Inflammatory macrophage treated with lipopolysaccharide for 1 hour (primary cell): Measurements from ENCODE around the gene DCP2.
A peak's percentile ranks its signal among the peaks of the same experiment; 100 is the strongest.
"Not testable (repeated sequence)": the region's sequence is repeated elsewhere in the genome, so short reads cannot be mapped to it uniquely, and the experiment has no call there.

Experiments
- DNase-seq, 2 donors: peaks; one replicate each; pipeline ENCODE4 v3.0.0-alpha.2; 2020 to 2022

The DCP2 gene

DNA sequence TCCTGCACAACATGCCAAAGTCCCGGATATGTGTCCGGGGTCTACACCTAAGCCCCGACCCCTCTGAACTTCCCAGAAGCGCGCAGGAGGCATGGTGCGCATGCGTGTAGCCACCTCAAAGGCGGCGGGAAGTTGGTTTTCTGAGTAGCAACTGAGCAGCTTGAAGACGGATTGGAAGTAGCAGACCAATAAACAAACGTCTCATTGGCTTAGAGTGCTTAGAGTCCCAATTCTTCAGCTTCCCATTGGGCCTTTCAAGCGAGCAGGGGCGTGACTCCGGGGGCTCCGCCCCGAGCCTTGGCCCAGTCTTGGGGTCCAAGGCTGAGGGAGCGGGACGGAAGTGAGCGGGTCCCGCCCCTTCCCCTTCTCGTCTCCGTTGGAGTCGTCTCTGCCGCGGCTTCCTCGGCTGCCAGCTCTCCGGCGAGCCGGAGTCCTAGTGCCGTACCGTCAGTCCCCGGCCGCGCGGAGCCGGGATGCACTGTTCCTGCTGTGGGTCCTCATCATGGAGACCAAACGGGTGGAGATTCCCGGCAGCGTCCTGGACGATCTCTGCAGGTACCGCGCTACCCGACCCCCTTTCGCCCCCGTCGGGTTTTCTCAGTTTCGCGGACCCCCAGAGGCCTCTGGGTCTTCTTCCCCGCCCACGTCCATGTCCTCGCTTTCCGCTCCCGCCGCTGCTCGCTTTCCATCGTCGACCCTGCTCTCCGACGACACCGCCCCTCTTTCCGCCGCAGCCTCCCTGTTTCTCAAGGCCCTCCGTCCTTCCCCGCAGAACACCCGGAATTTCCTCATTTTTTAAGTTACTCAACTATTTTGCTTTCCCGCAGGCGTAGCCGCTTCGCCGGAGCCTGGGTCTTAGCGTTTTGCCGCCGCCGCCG is at the start of gene DCP2:
Gene DCP2 (plus strand): TSS at position 367 of the 878 bp plus-strand sequence. CDS start 136 bp downstream, at position 503.
- DNase-seq = peak; percentile 98 to 99

DNA sequence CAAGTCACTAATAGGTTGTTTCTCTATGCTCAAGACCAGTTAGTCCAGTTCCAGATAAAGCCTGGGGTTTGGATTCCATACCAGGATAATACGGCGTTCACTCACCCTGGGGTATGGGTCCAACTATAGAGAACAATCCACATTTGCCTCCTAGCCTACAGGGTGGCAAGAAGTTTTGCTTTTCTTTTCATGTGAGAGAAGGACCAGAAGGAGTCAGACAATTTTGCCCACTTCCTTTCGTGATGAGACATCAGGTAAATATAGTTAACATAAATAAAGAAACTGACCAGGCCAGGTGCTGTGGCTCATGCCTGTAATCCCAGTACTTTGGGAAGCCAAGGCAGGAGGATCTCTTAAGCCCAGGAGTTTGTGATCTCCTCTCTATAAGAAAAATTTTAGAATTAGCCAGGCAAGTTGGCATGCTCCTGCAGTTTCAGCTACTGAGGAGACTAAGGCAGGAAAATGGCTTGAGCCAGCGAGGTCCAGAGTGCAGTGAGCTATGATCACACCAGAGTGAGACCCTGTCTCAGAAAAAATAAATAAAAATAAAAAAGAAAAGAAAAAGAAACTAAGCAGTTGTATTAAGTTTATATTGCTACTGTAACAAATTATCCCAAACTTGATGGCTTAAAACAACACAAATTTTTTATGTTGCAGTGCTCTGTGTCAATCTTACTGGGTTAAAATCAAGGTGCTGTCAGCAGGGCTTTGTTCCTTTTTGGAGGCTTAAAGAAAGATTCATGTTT is 47.1 kb upstream of the DCP2 start:
- no peak for DNase-seq

DNA sequence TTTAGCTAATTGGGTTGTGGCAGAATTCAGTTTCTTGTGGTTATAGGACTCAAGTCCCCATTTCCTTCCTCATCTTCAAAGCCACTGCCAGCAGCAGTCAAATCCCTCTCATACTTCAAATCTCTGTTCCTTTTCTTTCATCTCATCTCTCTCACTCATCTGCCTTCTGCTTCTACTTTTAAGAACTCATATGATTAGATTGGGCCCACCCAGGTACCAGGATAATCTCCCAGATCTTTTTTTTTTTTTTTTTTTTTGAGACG is 46.6 kb upstream of the DCP2 start:
- peak; percentile 6 to 38 for DNase-seq

DNA sequence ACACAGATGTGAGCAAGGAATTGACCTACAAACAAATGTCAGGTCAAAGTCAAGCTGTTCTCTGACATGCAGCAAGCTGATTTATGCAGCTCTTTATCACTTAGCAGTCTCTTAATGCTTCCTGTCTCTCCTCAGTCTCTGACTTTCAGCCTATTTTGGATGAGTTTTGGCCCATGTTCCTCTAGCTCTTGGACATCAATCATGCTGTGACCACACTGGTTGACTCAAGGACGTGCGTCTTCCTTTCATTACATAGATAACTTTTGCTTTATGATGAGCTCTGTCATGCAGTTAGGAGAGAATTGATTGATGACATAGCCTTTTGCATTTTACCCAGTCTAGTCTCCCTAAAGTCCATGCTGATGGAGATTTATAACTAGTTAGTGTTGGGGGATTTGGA is 45.1 kb upstream of the DCP2 start:
- DNase-seq = no peak

DNA sequence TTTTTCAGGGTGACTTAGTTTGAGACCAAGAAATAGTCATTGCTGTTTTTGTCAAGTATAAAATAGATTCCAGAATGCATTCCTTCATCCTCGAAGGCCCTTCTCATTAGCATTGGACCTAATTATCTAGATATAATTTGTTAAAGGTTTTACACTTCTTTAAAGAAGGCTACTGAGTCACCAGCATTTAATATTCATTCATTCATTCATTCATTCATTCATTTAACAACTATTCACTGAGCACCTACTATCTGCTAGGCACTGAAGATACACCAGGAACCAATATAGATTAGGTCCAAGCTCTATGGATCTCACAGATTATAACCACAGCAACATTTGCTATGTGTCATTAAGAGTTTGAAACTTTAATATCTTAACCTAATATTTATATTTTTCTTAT is 43.5 kb upstream of the DCP2 start:
- DNase-seq = no peak

DNA sequence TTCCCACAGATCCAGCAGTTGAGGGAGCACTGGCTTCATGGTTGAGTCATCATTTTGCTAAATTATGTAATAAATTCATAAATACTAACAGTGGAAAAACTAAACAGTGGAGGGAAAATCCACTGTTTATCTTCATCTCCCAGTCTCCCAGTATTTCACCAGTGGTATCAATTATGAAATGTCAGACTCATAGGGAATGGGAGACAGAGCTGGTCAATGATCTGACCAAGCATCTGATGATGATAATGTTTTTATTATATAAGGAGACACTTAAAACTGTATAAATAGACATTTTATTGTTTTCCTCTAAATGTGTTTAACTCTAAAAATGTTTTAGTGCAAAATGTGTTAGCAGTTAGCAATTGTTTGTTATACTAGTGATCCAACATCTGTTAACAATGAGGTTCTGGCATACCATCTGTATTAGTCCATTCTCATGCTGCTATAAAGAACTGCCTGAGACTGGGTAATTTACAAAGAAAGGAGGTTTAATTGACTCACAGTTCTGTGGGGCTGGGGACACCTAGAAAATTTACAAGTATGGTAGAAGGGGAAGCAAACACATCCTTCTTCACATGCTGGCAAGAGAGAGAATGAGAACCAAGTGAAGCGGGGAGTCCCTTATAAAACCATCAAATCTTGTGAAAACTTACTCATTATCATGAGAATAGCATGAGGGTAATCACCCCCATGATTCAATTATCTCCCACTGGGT is 42.8 kb upstream of the DCP2 start:
- peak in 1 of 2 donors; percentile 20 for DNase-seq

DNA sequence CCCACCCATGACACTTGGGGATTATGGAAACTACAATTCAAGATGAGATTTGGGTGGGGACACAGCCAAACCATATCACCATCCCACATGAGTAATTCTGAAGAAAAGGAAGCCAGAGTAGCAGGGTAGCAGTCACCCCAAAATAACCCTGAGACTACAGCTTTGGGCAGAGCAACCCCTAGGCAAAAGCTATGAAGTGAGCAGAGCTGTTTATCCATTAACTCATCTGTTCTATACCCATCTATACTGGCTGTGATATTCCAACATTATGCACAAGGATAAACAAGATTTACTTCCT is 42.3 kb upstream of the DCP2 start:
- DNase-seq = peak in 1 of 2 donors; percentile 44

DNA sequence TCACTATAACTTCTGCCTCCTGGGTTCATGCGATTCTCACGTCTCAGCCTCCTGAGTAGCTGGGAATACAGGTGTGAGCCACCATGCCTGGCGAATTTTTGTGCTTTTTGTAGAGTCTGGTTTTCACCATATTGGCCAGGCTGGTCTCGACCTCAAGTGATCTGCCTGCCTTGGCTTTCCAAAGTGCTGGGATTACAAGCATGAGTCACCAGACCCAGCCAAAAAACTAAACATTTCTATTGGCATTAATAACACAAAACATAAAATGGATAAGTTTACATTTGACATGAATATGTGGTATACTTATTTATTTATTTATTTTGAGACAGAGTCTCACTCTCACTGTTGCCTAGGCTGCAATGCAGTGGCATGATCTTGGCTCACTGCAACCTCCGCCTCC is 40.9 kb upstream of the DCP2 start:
- no peak for DNase-seq

DNA sequence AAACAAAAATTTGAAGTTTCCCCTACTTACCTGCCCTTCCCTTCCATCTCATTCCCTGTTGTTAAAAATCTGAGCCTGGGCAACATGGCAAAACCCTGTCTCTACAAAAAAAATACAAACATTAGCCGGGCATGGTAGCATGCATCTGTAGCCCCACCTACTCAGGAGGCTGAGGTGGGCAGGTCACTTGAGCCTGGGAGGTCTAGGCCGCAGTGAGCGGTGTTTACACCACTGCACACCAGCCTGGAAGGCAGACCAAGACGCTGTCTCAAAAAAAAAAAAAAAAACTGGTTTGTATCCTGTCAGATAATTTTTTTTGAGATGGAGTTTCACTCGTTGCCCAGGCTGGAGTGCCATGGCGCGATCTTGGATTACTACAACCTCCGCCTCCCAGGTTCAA is 38.3 kb upstream of the DCP2 start:
- DNase-seq = no peak

DNA sequence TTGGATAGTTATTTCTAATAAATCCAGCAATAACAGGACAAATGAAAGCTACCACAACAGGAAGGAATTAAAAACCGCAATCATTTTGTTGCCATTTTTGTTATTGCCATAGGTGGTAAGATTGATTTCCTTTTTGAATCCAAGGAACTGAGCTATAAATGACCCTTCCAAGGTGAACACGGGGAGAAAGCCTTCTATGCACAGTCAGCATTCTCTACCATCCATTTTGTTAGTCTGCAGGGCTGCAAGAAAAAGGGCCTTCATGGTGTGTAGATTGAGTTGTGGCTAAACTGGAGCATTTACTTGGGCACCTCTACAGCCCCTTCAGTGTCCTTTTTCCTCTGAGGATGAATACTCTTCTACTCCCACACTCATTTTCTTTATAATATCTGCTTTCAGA is 35.9 kb upstream of the DCP2 start:
- no peak for DNase-seq

DNA sequence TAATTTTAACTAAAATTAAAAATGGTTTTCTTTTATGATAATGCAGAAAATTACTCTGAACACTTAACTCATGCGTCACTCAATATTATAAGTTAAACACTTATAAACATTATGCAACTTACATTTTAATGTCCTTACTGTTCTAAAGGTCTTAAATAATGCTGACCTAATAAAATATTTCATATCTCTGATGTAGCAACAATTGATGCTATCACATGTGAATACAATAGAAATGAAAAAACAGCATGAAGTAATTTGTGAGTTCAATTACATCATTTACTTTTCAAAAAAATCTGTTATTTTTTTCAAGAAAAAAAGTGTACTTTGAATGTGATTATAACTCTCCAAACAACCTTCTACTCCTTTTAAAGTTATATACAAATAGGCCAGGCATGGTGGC is 28.1 kb upstream of the DCP2 start:
- DNase-seq = no peak

DNA sequence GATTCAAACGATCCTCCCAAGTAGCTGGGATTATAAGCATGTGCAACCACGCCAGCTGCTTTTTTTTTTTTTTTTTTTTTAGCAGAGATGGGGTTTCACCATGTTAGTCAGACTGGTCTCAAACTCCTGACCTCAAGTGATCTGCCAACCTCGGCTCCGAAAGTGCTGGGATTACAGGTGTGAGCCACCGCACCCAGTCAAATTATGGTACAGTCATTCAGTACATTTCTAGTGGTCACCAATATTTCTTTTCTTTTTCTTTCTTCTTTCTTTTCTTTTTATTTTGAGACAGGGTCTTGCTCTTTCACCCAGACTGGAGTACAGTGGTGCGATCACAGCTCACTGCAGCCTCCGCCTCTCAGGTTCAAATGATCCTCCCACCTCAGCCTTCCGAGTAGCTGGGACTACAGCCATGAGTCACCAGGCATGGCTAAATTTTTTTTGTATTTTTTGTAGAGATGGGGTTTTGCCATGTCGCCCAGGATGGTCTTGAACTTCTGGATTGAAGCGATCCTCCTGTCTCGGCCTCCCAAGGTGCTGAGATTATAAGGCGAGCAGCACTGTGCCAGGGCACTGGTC is 25.4 kb upstream of the DCP2 start:
- DNase-seq = no peak

DNA sequence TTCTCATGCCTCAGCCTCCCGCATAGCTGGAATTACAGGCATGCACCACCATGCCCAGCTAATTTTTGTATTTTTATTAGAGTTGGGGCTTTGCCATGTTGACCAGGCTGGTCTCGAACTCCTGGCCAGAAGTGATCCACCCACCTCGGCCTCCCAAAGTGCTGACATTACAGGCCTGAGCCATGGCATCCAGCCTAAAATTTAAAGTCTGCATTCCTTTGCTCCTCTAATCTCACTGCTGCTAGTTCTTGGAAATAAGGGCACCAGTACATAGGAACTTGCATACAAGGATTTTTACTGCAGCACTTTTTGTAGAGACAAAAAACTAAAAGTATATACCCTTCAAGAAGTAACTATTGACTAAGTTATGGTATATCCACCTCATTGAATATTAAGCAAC is 20.0 kb upstream of the DCP2 start:
- no peak for DNase-seq

DNA sequence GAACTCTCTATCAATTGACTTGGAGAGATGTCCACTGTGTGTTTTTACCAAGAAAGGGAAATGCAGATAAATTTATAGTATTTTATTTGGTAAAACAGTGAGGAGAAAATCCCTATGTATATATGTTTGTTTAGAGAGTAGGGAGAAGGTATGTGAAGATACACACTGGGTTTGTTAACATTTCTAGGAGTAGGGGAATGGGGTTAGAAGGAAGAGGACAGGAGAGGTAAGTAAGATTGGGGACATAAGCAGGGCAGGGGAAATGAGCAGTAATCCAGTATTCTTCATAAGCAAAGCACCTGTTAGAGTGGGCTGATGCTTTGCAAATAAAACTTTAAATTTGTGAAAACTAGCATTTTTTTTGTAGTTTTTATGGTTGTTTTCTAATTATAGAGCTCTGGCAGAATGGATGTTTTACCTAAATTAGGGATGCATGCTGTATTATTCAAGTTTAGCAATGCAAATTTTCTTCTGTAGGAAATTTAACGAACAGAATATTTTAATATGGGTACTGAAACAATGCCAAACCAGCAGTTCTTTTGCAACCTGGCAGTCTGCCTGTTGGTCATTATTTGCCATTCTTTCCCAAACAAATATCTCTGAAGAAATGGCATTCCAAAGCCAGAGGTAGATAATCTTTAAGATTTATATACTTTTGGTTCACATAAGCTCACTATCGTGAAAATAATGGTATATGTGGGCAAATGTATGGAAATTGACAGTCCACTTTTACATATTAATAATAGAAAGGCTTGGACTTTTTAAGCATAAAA is 19.4 kb upstream of the DCP2 start:
- no peak for DNase-seq

DNA sequence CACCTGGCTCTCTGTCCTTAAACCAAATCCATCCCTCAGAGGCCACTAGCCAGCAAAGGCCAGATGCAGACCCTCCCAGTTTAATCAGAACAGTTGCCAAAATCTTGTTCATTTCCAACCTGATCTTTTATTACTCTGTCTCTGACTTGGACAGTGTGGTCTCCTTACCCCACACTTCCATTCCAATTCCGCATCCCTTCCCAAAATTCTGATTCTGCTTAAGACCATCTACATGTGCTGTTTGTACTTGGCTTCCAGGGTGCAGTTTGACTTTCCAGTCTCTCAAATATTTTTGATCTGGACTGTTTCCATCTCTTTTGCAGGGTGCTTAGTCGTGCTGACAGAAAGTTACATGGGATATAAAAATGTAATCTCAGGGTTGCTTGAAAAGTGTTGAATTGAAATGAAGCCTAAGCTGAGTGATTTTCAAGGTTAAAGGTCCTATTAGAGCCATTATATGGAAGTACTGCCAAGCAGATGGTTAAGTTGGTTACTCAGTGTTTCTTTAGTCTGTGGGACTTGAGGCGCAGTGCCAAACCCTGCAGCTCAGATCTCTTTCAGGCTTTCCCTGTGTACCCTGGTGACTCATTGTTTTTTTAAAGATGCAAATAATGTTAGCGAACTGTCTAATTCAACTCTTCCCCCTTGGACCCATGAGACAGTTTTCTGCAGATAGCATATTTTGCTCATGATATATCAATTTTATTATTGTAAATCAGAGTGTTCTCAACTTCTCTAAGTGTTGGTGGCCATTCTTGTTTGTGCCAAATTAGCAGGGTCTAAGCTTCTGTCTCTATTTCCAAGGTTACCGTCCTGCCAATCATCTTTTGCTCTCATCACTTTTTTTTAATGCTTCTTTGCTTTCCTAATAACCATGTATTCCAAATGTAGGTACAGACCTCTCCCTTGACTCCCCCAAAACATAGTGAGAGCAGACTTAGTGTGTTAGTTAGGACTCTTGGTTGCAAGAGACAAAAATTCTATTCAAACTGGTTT is 18.2 kb upstream of the DCP2 start:
- DNase-seq = peak; percentile 59 to 76

DNA sequence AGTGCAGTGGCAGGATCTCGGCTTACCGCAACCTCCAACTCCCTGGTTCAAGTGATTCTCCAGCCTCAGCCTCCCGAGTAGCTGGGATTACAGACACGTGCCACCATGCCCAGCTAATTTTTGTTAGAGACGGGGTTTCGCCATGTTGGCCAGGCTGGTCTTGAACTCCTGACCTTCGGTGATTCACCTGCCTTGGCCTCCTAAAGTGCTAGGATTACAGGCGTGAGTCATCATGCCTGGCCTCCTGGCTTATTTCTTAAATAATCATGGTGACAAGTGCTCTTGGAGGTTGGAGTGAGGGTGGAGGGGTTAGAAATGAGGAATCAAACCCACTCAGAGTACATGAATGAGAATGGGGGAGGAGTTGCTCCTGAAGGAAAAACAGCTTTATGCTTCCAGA is 16.7 kb upstream of the DCP2 start:
- DNase-seq = peak in 1 of 2 donors; percentile 63

DNA sequence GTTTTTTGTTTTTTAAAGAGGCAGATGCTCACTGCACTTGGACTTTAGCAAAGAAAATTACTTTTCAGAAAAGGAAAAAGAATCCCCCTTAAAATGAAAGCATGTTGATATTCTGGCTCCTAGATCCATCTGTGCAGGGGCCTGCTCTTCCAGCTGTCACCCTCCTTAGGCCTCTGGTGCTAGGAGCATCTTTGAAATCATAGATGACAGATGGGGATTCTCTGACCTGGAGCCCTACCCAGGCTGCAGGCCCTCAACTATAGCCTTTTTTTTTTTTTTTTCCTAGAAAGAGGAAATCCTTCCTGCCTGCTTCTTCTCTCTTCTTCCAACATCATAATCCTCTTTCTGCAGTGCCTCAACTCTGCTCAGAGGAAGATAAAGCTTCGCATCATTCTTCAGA is 16.3 kb upstream of the DCP2 start:
- no peak for DNase-seq

DNA sequence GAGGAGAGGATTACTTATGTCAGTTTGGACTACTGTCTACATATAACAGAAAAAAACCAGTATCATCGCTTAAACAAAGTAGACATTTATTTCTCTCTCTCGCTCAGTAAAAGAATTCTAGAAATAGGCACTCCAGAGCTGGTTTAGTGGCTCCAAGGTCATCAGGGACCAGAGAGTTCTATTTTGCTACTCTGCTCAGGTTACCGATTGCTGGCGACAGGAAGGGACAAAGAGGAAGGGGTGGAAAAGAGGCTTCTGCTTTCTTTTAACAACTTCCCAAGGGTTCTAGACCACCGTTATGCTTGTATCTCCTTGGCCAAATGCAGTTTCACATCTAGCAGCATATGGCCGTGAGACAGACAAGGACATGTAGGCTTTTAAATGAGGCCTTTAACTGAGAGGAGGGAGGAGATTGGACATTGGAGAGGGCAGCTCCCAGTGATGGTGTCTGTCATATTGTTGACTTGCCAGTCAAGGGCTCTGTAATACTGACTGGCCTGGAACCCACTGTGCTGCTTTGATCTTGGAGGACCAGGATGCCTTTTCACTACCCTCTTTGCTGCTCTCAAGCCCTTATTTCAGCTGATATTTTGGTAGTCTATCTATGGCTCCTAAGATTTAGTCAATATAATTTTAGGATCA is 15.6 kb upstream of the DCP2 start:
- no peak for DNase-seq

DNA sequence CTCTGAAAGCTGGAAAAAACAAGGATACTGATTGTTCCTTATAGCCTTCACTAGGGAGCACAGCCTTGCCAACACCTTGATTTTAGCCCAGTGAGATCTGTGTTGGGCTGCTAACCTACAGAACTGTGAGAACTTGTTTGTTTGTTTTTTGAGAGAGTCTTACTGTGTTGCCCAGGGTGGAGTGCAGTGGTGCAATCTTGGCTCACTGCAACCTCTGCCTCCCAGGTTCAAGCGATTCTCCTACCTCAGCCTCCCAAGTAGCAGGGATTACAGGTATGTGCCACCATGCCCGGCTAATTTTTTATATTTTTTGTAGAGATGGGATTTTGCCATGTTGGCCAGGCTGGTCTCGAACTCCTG is 13.2 kb upstream of the DCP2 start:
- DNase-seq = not testable (repeated sequence)

DNA sequence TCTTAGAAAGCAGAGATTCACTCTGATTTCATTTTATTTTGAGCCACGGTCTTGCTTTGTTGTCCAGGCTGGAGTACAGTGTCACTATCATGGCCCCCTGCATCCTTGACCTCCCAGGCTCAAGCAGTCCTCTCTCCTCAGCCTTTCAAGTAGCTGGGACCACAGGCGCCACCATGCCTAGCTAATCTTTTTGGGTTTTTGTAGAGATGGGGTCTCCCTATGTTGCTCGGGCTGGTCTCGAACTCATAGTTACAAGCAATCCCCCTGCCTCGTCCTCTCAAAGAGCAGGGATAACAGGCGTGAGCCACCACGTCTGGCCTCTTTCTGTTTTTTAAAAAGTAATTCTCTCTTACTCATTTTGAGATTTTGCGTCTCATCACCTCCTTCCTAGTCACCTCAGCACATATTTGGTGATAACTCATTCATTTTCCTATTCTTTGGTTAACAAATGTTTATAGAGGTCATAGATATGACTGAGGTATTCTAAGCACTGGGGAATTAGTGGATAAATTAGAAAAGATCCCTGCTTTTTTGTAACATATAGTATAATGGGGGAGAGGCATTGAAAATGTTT is 10.8 kb upstream of the DCP2 start:
- DNase-seq = no peak
